Lung (tissue), 12 donors: ENCODE measurements around the gene MCF2L2. TPM values are rescaled to one million over a fixed set of nuclear protein-coding genes. Genes with fewer than 3 reads are reported as not detected.

Experiments
- ATAC-seq: fragments of 200-7000 bp; cut with Tn5 transposase; one replicate; pipeline ENCODE4 v1.9.1; 2020; ENCODE audit warnings: moderate number of reproducible peaks; ENCODE audit not compliant: insufficient read depth, low FRiP score
- DNase-seq, 3 donors: peaks; one replicate each; pipeline ENCODE4 v3.0.0-alpha.2; 2013 to 2017
- H3K27ac ChIP-seq, 2 donors: one replicate each; pipeline ENCODE4 v1.5.1; 2013; ENCODE audit warnings: mild to moderate bottlenecking in 2 of 2, moderate library complexity in 2 of 2, control low read depth in 1 of 2, inconsistent platforms in 1 of 2, low read depth in 1 of 2, low read length in 1 of 2
- H3K27me3 ChIP-seq, 3 donors: one replicate each; pipeline ENCODE4 v1.5.1; 2013; ENCODE audit warnings: low read length in 2 of 3; ENCODE audit not compliant: control insufficient read depth in 3 of 3, insufficient read depth in 3 of 3
- H3K36me3 ChIP-seq, 4 donors: one replicate each; pipeline ENCODE4 v1.5.1; 2013; ENCODE audit warnings: low read length in 4 of 4, mild to moderate bottlenecking in 1 of 4, moderate library complexity in 1 of 4; ENCODE audit not compliant: control insufficient read depth in 4 of 4, insufficient read depth in 4 of 4
- H3K4me1 ChIP-seq, 5 donors: one replicate each; pipeline ENCODE4 v1.5.1; 2013; ENCODE audit warnings: low read length in 5 of 5, mild to moderate bottlenecking in 2 of 5, moderate library complexity in 1 of 5; ENCODE audit not compliant: control insufficient read depth in 5 of 5, insufficient read depth in 5 of 5
- H3K4me3 ChIP-seq: one replicate; pipeline ENCODE4 v1.5.1; 2013; ENCODE audit warnings: mild to moderate bottlenecking, control low read depth, moderate library complexity
- H3K9ac ChIP-seq, 2 donors: one replicate each; pipeline ENCODE4 v1.5.1; 2013; ENCODE audit warnings: low read length in 2 of 2, control low read depth in 1 of 2; ENCODE audit not compliant: insufficient read depth in 1 of 2
- H3K9me3 ChIP-seq, 4 donors: one replicate each; pipeline ENCODE4 v1.5.1; 2013; ENCODE audit warnings: low read length in 3 of 4, mild to moderate bottlenecking in 1 of 4, moderate library complexity in 1 of 4; ENCODE audit not compliant: control insufficient read depth in 4 of 4, insufficient read depth in 3 of 4
- WGBS, 2 donors: extraction: QIAGEN DNeasy Blood & Tissue Kit; methylation state at CpG; one replicate each; pipeline ENCODE4 v1.1.7; 2013; 5-methylcytosine and 5-hydroxymethylcytosine counted together
- polyA plus RNA-seq, 2 donors: library from polyadenylated mRNA; stranded (reverse); fragments of 200-250 nt; gene quantifications; one replicate each; pipeline ENCODE4 v1.2.1, GENCODE V29; 2013
- total RNA-seq, 2 donors: library from RNA; depleted of rRNA in 1 of 2; stranded (reverse); fragments of >200 nt in 1 of 2; gene quantifications; one replicate each; pipeline ENCODE4 v1.2.1, GENCODE V29; 2014 to 2021
- TF ChIP-seq, protein P1 (sequence below): IDR thresholded peaks from 2 replicates; pipeline ENCODE4 v1.5.1; 2012; ENCODE audit warnings: mild to moderate bottlenecking; ENCODE audit errors: control extremely low read depth, extremely low read depth
- donor health status: control.
- donor health status: control.
- donor health status: Bipolar disorder and iron deficiency.
- donor health status: healthy.
- donor health status: DM: yes; HTN: yes; CAD: no.

Gene MCF2L2
- total and polyA plus RNA-seq, 4 donors = 0.26 to 1.7 (median 1.0) TPM

DNA sequence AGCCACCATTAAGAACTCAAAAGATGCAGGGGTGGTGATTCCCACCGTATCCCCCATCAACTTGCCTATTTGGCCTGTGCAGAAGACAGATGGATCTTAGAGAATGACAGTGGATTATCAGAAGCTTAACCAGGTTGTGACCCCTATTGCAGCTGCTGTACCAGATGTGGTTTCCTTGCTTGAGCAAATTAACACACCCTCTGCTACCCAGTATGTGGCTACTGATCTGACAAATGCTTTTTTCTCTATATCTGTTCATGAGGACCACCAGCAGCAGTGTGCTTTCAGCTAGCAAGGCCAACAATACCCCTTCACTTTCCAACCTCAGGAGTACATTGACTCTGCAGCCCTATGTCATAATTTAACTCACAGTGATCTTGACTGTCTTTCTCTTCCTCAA, 8.6 kb upstream of the MCF2L2 start:
- TF ChIP-seq, protein P1, sequence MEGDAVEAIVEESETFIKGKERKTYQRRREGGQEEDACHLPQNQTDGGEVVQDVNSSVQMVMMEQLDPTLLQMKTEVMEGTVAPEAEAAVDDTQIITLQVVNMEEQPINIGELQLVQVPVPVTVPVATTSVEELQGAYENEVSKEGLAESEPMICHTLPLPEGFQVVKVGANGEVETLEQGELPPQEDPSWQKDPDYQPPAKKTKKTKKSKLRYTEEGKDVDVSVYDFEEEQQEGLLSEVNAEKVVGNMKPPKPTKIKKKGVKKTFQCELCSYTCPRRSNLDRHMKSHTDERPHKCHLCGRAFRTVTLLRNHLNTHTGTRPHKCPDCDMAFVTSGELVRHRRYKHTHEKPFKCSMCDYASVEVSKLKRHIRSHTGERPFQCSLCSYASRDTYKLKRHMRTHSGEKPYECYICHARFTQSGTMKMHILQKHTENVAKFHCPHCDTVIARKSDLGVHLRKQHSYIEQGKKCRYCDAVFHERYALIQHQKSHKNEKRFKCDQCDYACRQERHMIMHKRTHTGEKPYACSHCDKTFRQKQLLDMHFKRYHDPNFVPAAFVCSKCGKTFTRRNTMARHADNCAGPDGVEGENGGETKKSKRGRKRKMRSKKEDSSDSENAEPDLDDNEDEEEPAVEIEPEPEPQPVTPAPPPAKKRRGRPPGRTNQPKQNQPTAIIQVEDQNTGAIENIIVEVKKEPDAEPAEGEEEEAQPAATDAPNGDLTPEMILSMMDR = no peak
- DNase-seq (no peak), ATAC-seq (no peak)
- WGBS, 2 donors = 68 to 84% methylated on average over 1 of the region's 1 CpG
- Histone ChIP-seq H3K27ac (no peak overlapping the region), H3K36me3 (no peaks in the 10 kb centered on the region), H3K27me3 (peaks cover 0 to 12% (median 4%) of the 10 kb centered on the region in 3 donors), H3K4me1 (no peaks in the 10 kb centered on the region), H3K9me3 (peaks cover 0 to 2% (median 0%) of the 10 kb centered on the region in 4 donors), H3K9ac (no peak overlapping the region), H3K4me3 (no peak overlapping the region)

DNA sequence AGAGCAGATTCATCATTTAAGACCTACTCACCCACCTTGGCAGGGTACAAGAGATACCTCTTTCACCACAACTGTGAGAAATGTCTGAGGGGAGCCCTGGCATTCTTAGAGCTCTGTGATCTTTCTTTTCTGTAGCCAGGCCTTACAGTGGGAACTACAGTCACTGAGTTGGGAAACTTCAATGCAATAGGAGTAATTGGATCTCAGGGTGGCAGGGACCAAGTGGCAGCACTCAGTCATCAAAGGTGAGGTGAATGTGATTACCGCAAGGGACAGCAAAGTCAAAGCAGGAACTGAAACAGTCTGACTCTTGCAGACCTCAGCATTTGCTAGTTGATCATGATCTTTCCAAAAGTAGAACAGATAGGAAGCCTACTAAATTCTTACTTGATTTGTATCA, 7.2 kb upstream of the MCF2L2 start:
- 79 to 84% methylated on average over 1 of the region's 1 CpG for WGBS, 2 donors
- TF ChIP-seq, protein P1 = no peak
- Histone ChIP-seq H3K4me1 (no peaks in the 10 kb centered on the region), H3K4me3 (no peak overlapping the region), H3K27ac (no peak overlapping the region), H3K9ac (no peak overlapping the region), H3K36me3 (no peaks in the 10 kb centered on the region), H3K27me3 (peaks cover 0 to 18% (median 11%) of the 10 kb centered on the region in 3 donors), H3K9me3 (peaks cover 0 to 2% (median 0%) of the 10 kb centered on the region in 4 donors)
- DNase-seq (no peak), ATAC-seq (no peak)

DNA sequence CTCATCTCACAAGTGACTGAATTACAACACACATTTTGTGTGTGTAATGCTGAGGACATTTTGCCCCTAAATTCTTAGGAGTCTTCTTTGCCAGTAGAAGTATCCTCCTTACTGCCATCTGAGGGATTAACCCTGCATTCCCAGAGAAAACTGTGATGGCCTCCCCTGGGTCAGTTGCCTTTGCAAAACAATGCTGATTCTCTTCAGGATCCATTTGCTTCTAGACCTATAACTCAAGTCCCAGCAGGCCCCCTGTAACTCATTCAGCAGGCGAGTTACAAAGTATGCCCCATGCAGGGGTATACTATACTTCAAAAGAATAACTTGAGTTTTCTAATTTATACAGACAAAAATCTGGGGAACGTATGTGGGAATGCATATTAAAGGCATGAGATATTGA, 6.6 kb upstream of the MCF2L2 start:
- H3K4me3 ChIP-seq = no peak overlapping the region
- TF ChIP-seq, protein P1 = no peak
- H3K4me1 ChIP-seq = no peaks in the 10 kb centered on the region
- H3K9me3 ChIP-seq = peaks cover 0 to 2% (median 0%) of the 10 kb centered on the region in 4 donors
- ATAC-seq (no peak), DNase-seq (no peak)
- peaks cover 0 to 21% (median 13%) of the 10 kb centered on the region in 3 donors for H3K27me3 ChIP-seq
- H3K36me3 ChIP-seq = no peaks in the 10 kb centered on the region
- no peak overlapping the region for H3K27ac ChIP-seq
- no peak overlapping the region for H3K9ac ChIP-seq
- WGBS, 2 donors = 89 to 95% methylated on average over 2 of the region's 2 CpGs

DNA sequence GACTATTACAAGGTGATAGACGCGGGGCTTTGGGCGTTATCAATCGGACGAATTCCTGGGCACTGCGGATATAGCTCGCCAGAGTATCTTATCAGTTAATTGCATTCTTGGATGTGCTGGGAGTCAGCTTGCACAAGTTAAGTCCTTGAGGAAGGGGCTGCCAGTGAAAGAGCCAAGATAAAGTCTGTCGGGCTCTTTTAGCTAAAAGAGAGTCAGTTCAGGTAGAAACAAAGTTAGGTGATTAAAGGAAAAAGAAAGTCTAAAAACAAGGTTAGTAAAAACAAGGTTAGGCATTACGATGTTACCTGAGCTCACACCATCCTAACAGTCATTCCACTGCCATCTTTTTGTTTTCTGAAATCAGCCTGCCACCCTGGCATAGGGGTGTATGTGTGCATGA, 6.1 kb upstream of the MCF2L2 start:
- DNase-seq (no peak), ATAC-seq (no peak)
- Histone ChIP-seq H3K4me1 (no peaks in the 10 kb centered on the region), H3K4me3 (no peak overlapping the region), H3K27ac (no peak overlapping the region), H3K9ac (no peak overlapping the region), H3K9me3 (peaks cover 0 to 2% (median 0%) of the 10 kb centered on the region in 4 donors), H3K36me3 (no peaks in the 10 kb centered on the region), H3K27me3 (peaks cover 0 to 24% (median 16%) of the 10 kb centered on the region in 3 donors)
- TF ChIP-seq, protein P1 = no peak
- 37 to 54% methylated on average over 9 of the region's 9 CpGs for WGBS, 2 donors
